Peyer's patch (tissue), 4 donors: ENCODE measurements around the gene MEGF6.

ENCODE experiments used
- POLR2A ChIP-seq, 2 donors: fragments of 450-650 bp; IDR thresholded peaks; one replicate each; pipeline ENCODE4 v1.5.1; 2017; ENCODE audit warnings: antibody characterized with exemption in 2 of 2, mild to moderate bottlenecking in 2 of 2, moderate library complexity in 2 of 2
- TF ChIP-seq, protein P1 (sequence below), 6 experiments: fragments of 450-650 bp in 4 of 6; fragments of 200-600 bp in 2 of 6; sonication (generic) in 1 of 6; IDR thresholded peaks; one replicate each; pipeline ENCODE4 v1.5.1; 2017 to 2019; ENCODE audit warnings: antibody characterized with exemption in 6 of 6, mild to moderate bottlenecking in 3 of 6, moderate library complexity in 1 of 6

DNA sequence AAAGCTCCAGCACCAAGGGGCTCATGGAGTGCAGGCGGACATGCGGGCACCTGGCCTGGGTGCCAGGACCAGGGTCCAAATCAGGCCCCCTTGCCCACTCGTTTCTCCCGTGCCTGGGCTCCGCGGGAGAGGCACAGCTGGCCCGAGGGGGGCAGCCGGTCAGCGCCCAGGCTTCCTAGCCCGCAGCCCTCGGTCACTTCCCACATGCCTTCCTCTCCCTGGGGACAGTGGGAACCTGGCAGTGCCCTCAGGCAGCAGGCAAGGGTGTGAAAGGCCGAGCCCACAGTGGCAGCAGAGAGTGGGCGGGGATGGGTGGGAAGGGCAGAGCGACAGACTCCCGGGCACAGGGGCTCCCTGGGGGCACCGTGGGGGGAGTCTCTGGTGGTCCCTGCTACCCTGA, 69.8 kb downstream of the MEGF6 start:
- TF ChIP-seq POLR2A (IDR thresholded peaks at IDR 0.05): no peak
- TF ChIP-seq, protein P1, sequence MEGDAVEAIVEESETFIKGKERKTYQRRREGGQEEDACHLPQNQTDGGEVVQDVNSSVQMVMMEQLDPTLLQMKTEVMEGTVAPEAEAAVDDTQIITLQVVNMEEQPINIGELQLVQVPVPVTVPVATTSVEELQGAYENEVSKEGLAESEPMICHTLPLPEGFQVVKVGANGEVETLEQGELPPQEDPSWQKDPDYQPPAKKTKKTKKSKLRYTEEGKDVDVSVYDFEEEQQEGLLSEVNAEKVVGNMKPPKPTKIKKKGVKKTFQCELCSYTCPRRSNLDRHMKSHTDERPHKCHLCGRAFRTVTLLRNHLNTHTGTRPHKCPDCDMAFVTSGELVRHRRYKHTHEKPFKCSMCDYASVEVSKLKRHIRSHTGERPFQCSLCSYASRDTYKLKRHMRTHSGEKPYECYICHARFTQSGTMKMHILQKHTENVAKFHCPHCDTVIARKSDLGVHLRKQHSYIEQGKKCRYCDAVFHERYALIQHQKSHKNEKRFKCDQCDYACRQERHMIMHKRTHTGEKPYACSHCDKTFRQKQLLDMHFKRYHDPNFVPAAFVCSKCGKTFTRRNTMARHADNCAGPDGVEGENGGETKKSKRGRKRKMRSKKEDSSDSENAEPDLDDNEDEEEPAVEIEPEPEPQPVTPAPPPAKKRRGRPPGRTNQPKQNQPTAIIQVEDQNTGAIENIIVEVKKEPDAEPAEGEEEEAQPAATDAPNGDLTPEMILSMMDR (IDR thresholded peaks at IDR 0.05): no peak
